K562 (cell line): ENCODE results near the gene ALPK1. TPM values are rescaled to one million over a fixed set of nuclear protein-coding genes. Genes with fewer than 3 reads are reported as not detected.

ENCODE experiments used
- BRF2 ChIP-seq: IDR thresholded peaks from 3 replicates; pipeline ENCODE4 v1.6.1; 2011; ENCODE audit warnings: borderline replicate concordance, mild to moderate bottlenecking; ENCODE audit not compliant: insufficient read length, insufficient read depth
- CBX8 ChIP-seq: fragments of 200-600 bp; sonication (generic); IDR thresholded peaks from 2 replicates; pipeline ENCODE4 v1.6.1; 2012; ENCODE audit warnings: borderline replicate concordance, mixed run types, low read depth, mild to moderate bottlenecking, moderate library complexity, mixed read lengths, low read length, control low read depth, inconsistent platforms; ENCODE audit not compliant: poor library complexity, severe bottlenecking; ENCODE audit errors: extremely low read depth
- CHD1 ChIP-seq: fragments of 200-600 bp; sonication (generic); IDR thresholded peaks from one replicate; pipeline ENCODE4 v1.6.1; 2012; ENCODE audit warnings: mild to moderate bottlenecking, moderate library complexity, low read length, inconsistent platforms
- DIDO1 ChIP-seq: fragments of 450-650 bp; IDR thresholded peaks from 2 replicates; pipeline ENCODE4 v1.6.1; 2016; ENCODE audit warnings: low read depth, missing biosample characterization, missing genetic modification characterization
- MGA ChIP-seq: fragments of 450-650 bp; IDR thresholded peaks from 2 replicates; pipeline ENCODE4 v1.6.1; 2016; ENCODE audit warnings: mild to moderate bottlenecking, moderate library complexity
- PHF20 ChIP-seq: fragments of 450-650 bp; IDR thresholded peaks from 2 replicates; pipeline ENCODE4 v1.6.1; 2018; ENCODE audit not compliant: partially characterized antibody
- polyA plus RNA-seq, 8 experiments: library from polyadenylated mRNA; depleted of rRNA in 4 of 8; stranded (reverse) in 5 of 8; unstranded in 3 of 8; fragments of >200 nt; fragmentation: Nextera tagmentation in 2 of 8; fragmentation: Illumina TruSeq in 1 of 8; extraction: Ambion mirVana in 2 of 8; extraction: Trizol in 1 of 8; gene quantifications; 2 replicates each; pipeline versions ENCODE4 v1.2.1 to v1.2.3, GENCODE V29; 2011 to 2014; ENCODE audit warnings: inconsistent platforms in 1 of 8, missing spikeins in 1 of 8
- total RNA-seq, 7 experiments: library from RNA; depleted of rRNA in 6 of 7; stranded (reverse); fragments of >200 nt in 6 of 7; fragmentation: Illumina TruSeq in 2 of 7; extraction: Trizol in 2 of 7; gene quantifications; 2 replicates each; pipeline versions ENCODE4 v1.2.1 to v1.2.3, GENCODE V29; 2011 to 2021; ENCODE audit warnings: low replicate concordance in 1 of 7
- TF ChIP-seq, protein P1 (sequence below): conservative IDR thresholded peaks from 2 replicates; pipeline ENCODE4 v1.6.1; 2011; ENCODE audit warnings: low read depth, mild to moderate bottlenecking, low read length; ENCODE audit not compliant: control insufficient read depth
- TF ChIP-seq, protein P2 (sequence below): fragments of 450-650 bp; IDR thresholded peaks from 2 replicates; pipeline ENCODE4 v1.6.1; 2017; ENCODE audit warnings: antibody characterized with exemption

Gene ALPK1
- total and polyA plus RNA-seq, 9 of the 15 experiments (the other 6 are each of a cell fraction or from before 2014, with no cell fraction given): 2.3 to 6.9 (median 4.6) TPM

GRCh38 chr4:112296949-112297880 lies at the start of gene ALPK1 (continued):
- TF ChIP-seq, protein P1, sequence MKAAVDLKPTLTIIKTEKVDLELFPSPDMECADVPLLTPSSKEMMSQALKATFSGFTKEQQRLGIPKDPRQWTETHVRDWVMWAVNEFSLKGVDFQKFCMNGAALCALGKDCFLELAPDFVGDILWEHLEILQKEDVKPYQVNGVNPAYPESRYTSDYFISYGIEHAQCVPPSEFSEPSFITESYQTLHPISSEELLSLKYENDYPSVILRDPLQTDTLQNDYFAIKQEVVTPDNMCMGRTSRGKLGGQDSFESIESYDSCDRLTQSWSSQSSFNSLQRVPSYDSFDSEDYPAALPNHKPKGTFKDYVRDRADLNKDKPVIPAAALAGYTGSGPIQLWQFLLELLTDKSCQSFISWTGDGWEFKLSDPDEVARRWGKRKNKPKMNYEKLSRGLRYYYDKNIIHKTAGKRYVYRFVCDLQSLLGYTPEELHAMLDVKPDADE: no peak
- TF ChIP-seq PHF20 (no peak), CBX8 (no peak), DIDO1 (no peak), BRF2 (no peak), CHD1 (no peak), MGA (no peak)
- TF ChIP-seq, protein P2, sequence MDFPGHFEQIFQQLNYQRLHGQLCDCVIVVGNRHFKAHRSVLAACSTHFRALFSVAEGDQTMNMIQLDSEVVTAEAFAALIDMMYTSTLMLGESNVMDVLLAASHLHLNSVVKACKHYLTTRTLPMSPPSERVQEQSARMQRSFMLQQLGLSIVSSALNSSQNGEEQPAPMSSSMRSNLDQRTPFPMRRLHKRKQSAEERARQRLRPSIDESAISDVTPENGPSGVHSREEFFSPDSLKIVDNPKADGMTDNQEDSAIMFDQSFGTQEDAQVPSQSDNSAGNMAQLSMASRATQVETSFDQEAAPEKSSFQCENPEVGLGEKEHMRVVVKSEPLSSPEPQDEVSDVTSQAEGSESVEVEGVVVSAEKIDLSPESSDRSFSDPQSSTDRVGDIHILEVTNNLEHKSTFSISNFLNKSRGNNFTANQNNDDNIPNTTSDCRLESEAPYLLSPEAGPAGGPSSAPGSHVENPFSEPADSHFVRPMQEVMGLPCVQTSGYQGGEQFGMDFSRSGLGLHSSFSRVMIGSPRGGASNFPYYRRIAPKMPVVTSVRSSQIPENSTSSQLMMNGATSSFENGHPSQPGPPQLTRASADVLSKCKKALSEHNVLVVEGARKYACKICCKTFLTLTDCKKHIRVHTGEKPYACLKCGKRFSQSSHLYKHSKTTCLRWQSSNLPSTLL: no peak
